Panc1 (cell line): ENCODE measurements around the gene TBPL2. TPM values are rescaled to one million over a fixed set of nuclear protein-coding genes. Genes with fewer than 3 reads are reported as not detected.

Experiments
- ATAC-seq: fragments of 200-7000 bp; cut with Tn5 transposase; 2 replicates; pipeline ENCODE4 v1.9.1; 2020; ENCODE audit warnings: mild to moderate bottlenecking, moderate library complexity
- BruUV-seq: library from RNA; stranded (reverse); fragments of 400-500 nt; replicated peaks from 2 replicates; lab custom pipeline; 2021; lab: Mats Ljungman, UMichigan
- CTCF ChIA-PET: fragments of 300-600 bp; sonication (Branson Sonifier 250); formaldehyde crosslinking; loops from one replicate; lab custom pipeline; 2022; ENCODE audit warnings: antibody characterized with exemption; lab: Charles Lee
- POLR2A ChIA-PET: fragments of 300-600 bp; sonication (Branson Sonifier 250); formaldehyde crosslinking; loops from one replicate; lab custom pipeline; 2022; ENCODE audit warnings: antibody characterized with exemption; lab: Charles Lee
- DNase-seq: peaks from one replicate; pipeline ENCODE4 v3.0.0-alpha.2; 2010; ENCODE audit warnings: low read depth, low spot score
- H3K27ac ChIP-seq: 2 replicates; pipeline ENCODE4 v1.5.1; 2011; ENCODE audit warnings: mild to moderate bottlenecking, low read length, inconsistent platforms
- H3K27me3 ChIP-seq: fragments of 200-500 bp; sonication (Bioruptor generic); 2 replicates; pipeline ENCODE4 v1.6.0; 2014; ENCODE audit warnings: low read length, inconsistent platforms; ENCODE audit not compliant: control insufficient read depth, insufficient read depth
- H3K36me3 ChIP-seq: fragments of 200-500 bp; sonication (Bioruptor generic); 2 replicates; pipeline ENCODE4 v1.5.1; 2014; ENCODE audit warnings: inconsistent platforms, mild to moderate bottlenecking, low read length, moderate library complexity; ENCODE audit not compliant: control insufficient read depth, insufficient read depth
- H3K4me1 ChIP-seq: 2 replicates; pipeline ENCODE4 v1.5.1; 2011; ENCODE audit warnings: inconsistent platforms, mild to moderate bottlenecking, low read length, moderate library complexity; ENCODE audit not compliant: control insufficient read depth, insufficient read depth
- H3K4me3 ChIP-seq, 2 experiments: 2 replicates each; pipeline ENCODE4 v1.5.1; 2011 to 2012; ENCODE audit warnings: low read depth in 2 of 2, low read length in 2 of 2, mild to moderate bottlenecking in 2 of 2, inconsistent platforms in 1 of 2, moderate library complexity in 1 of 2
- H3K9me3 ChIP-seq: fragments of 200-500 bp; sonication (Bioruptor generic); 2 replicates; pipeline ENCODE4 v1.5.1; 2014; ENCODE audit warnings: low read depth, mild to moderate bottlenecking, inconsistent platforms, low read length, moderate library complexity; ENCODE audit not compliant: control insufficient read depth, insufficient read depth
- CTCF ChIP-seq: fragments of 450-650 bp; IDR thresholded peaks from 2 replicates; pipeline ENCODE4 v1.5.1; 2017; ENCODE audit warnings: mild to moderate bottlenecking
- POLR2AphosphoS5 ChIP-seq: IDR thresholded peaks from 2 replicates; pipeline ENCODE4 v1.6.1; 2012; ENCODE audit warnings: mild to moderate bottlenecking, low read depth, low read length, moderate library complexity
- REST ChIP-seq, 2 experiments: IDR thresholded peaks; 2 replicates each; pipeline ENCODE4 v1.6.1; 2011 to 2012; ENCODE audit warnings: low read depth in 2 of 2, control low read depth in 1 of 2, low read length in 1 of 2, mild to moderate bottlenecking in 1 of 2, moderate library complexity in 1 of 2; ENCODE audit not compliant: insufficient read depth in 1 of 2
- SIN3A ChIP-seq: IDR thresholded peaks from 2 replicates; pipeline ENCODE4 v1.6.1; 2012; ENCODE audit warnings: low read depth, mild to moderate bottlenecking, low read length, moderate library complexity, borderline replicate concordance; ENCODE audit not compliant: insufficient read depth
- TCF7L2 ChIP-seq: IDR thresholded peaks from 2 replicates; pipeline ENCODE4 v1.6.1; 2011; ENCODE audit warnings: mild to moderate bottlenecking, low read depth, low read length, inconsistent platforms
- in situ Hi-C: cut with HindIII; loops from 2 replicates; pipeline ENCODE4 v1.10.0; 2016; ENCODE audit warnings: low sequenced_read_pairs, low pct_unique_long_range_greater_than_20kb
- intact Hi-C: fragments of 100-400 bp; cut with micrococcal nuclease; formaldehyde crosslinking; loops from one replicate; pipeline ENCODE4 v1.10.0; 2022; ENCODE audit not compliant: unreplicated experiment
- total RNA-seq: library from RNA; stranded (reverse); gene quantifications from one replicate; pipeline ENCODE4 v1.2.1, GENCODE V29; 2021; ENCODE audit not compliant: unreplicated experiment

TBPL2 gene
- total RNA-seq, 1 experiment from 2014 or later, result not detected

- in situ Hi-C loops, result no loop called here
- no peak for ATAC-seq
- Histone ChIP-seq H3K36me3 (peaks cover 2% of the 10 kb centered on the region; the same call in 1 of the 2 replicates), H3K9me3 (no peaks in the 10 kb centered on the region), H3K4me1 (0 out of 2 replicates have a peak, but pooled peaks cover 2% of the 10 kb centered on the region), H3K27ac (no peak overlapping the region), H3K4me3 (no peak overlapping the region), H3K27me3 (no peaks in the 10 kb centered on the region)
- BruUV-seq, result no TSS peak
- intact Hi-C loops, result no loop called here
- no peak for DNase-seq
- no peak for TF ChIP-seq CTCF
- no peak for TF ChIP-seq TCF7L2
- TF ChIP-seq SIN3A, result no peak
- TF ChIP-seq REST (IDR thresholded peaks at IDR 0.05; ENCODE audit: insufficient read depth in 1 of 2, low read depth in 2 of 2, low read length in 1 of 2), result no peak
- no peak for TF ChIP-seq POLR2AphosphoS5
- ChIA-PET CTCF (no interaction called here), POLR2A (no interaction called here)
Measured at GRCh38 chr14:55399183-55399582, 41.2 kb downstream of the TBPL2 start.

GRCh38 chr14:55398679-55399078, 41.7 kb downstream of the TBPL2 start:
- in situ Hi-C loops (no loop called here), intact Hi-C loops (no loop called here)
- Histone ChIP-seq H3K36me3 (peaks cover 2% of the 10 kb centered on the region; the same call in 1 of the 2 replicates), H3K27ac (no peak overlapping the region), H3K4me1 (no peaks in the 10 kb centered on the region), H3K9me3 (no peaks in the 10 kb centered on the region), H3K27me3 (no peaks in the 10 kb centered on the region), H3K4me3 (no peak overlapping the region)
- ATAC-seq (no peak), DNase-seq (peak; percentile 68)
- ChIA-PET CTCF (no interaction called here), POLR2A (no interaction called here)
- no TSS peak for BruUV-seq
- TF ChIP-seq POLR2AphosphoS5 (no peak), TCF7L2 (no peak)

GRCh38 chr14:55389330-55389729, 51.1 kb downstream of the TBPL2 start:
- Histone ChIP-seq H3K4me3 (no peak overlapping the region), H3K36me3 (no peaks in the 10 kb centered on the region; the same call in 1 of the 2 replicates), H3K27ac (no peak overlapping the region), H3K27me3 (no peaks in the 10 kb centered on the region), H3K4me1 (no peaks in the 10 kb centered on the region), H3K9me3 (no peaks in the 10 kb centered on the region)
- ChIA-PET CTCF (no interaction called here), POLR2A (no interaction called here)
- DNase-seq (no peak), ATAC-seq (no peak)
- intact Hi-C loops, result no loop called here
- in situ Hi-C loops, result no loop called here
- TF ChIP-seq POLR2AphosphoS5, result no peak
- no peak for TF ChIP-seq SIN3A
- no peak for TF ChIP-seq CTCF
- TF ChIP-seq REST (IDR thresholded peaks at IDR 0.05; ENCODE audit: insufficient read depth in 1 of 2, low read depth in 2 of 2, low read length in 1 of 2), result no peak
- no peak for TF ChIP-seq TCF7L2
- BruUV-seq, result no TSS peak
